NCI-H2107 treated with DMSO at 0.1 percent for 48 hours (cell line): Measurements from ENCODE around the gene RBFA.

ENCODE experiments used
- DNase-seq: peaks from one replicate; lab custom pipeline; 2025; ENCODE audit not compliant: unreplicated experiment; lab: John Stamatoyannopoulos, UW

RBFA gene

DNA sequence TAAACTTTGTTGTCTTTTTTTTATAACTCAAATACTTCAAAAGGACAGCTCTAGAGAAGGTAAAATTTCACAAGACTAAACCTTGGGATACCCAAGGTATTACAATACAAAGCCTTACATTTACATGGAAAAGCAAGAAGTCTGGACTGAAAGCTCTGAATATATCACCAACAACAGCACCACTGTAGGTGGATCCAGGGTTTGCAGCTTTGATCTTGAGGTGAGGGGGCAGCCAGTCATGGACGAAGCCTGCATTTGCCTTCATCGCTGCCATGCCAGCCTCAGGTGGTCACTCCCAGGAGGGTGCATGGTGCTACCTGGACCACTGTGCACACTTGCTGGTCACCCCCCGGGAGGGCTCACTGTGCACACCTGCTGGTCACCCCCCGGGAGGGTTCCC lies 36.6 kb downstream of the RBFA start:
- no peak for DNase-seq

DNA sequence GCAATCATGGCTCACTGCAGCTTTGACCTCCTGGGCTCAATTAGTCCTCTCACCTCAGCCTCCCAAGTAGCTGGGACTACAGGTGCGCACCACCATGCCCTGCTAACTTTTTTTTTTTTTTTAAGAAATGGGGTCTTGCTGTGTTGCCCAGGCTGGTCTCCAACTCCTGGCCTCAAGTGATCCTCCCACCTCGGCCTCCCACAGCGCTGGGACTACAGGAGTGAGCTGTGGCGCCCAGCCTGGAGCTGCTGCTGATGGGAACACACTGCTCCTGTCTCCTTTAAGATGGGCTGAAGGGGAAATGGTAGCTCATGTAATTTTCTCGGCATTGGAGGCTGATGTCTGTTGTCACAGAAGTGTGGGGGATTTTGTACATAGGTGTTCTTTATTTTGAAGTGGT lies 39.9 kb downstream of the RBFA start:
- no peak for DNase-seq

DNA sequence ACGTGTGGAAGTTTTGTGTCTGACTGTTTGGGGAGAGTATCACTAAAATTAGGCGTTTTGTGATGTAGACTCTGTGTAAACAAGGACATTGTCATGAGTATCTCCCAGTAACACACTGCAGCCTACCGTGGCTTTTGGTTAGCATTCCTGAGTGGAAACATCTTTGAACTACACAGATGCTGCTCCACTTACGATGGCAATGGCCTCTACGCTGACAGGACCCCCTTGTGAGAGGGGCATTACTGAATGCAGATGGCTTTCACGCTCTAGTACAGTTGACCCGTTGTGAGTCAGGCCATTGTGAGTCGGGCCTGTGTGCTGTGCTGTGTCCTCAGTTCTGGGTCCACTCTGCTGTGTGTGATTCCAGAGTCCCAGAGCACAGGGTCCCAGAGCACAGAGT lies 40.5 kb downstream of the RBFA start:
- DNase-seq: no peak

DNA sequence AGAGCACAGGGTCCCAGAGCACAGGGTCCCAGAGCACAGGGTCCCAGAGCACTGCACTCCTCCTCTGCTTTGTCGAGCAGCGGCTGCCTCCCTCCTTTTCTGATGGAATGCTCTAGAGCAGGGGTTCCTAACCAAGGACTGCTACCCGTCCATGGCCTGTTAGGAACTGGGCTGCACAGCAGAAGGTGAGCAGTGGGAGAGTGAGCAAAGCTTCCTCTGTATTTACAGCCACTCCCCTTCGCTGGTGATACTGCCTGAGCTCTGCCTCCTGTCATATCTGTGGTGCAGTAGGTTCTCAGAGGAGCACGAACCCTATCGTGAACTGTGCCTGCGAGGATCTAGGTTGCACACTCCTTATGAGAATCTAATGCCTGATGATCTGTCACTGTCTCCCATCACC lies 41.7 kb downstream of the RBFA start:
- DNase-seq: no peak

DNA sequence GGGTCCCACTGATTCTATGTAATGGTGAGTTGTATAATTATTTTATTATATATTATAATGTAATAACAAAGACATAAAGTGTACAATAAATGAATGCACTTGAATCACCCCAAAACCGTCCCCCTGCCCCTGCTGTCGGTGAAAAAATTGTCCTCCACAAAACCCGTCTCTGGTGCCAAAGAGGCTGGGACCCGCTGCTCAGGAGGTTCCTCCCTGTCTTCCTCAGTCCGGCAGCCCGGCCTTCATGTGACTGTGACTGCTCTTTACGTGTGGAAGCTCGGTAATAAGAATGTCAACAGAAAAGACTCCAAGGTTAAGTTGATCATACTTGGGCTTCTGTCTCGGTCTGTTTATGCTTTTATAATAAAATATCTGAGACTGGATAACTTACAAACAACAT lies 42.1 kb downstream of the RBFA start:
- no peak for DNase-seq

DNA sequence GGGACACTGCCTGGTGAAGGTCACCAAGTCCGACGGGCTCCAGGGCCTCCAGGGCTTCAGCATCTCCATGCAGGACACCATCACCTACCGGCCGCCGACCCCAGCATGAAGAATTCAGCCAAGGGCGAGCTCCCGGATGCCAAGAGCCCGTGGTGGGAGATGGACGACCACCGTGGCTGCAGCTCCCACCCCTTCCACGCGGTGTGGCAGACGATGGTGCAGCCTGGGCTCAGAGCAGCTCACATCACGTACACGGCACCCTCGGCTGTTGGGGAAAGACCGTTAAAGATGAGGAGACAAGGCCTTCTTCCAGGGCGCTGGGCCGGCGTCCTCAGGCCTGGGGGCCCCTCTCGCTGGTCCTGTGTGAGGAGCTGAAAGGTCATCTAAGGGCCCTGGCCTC lies 43.6 kb downstream of the RBFA start:
- DNase-seq: no peak
